ENCODE data around the gene MYO1A. TPM values are rescaled to one million over a fixed set of nuclear protein-coding genes. Genes with fewer than 3 reads are reported as not detected.
"Not testable (repeated sequence)": the region's sequence is repeated elsewhere in the genome, so short reads cannot be mapped to it uniquely, and the experiment has no call there.

MYO1A gene
- total RNA-seq, 1 donor from 2014 or later, result not detected

DNA sequence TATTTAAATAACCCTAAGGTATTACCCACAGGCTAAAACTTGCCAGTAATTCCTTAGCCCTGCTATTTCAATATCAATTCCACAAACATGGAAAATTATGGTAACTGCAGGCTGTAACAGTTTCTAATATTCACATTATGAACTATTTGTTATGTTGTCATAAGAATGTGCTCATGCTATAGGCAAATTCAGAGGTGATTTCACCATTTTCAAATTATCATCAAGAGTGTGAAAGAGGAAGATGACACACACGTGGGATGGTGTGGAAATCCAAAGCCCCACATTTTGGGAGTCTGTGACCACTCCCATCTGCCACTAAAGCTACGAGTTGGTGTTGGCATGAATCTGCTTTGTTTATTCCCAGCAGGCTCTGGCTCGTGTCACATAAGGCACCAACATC is 5.9 kb upstream of the MYO1A start:
- TF ChIP-seq, protein P1, sequence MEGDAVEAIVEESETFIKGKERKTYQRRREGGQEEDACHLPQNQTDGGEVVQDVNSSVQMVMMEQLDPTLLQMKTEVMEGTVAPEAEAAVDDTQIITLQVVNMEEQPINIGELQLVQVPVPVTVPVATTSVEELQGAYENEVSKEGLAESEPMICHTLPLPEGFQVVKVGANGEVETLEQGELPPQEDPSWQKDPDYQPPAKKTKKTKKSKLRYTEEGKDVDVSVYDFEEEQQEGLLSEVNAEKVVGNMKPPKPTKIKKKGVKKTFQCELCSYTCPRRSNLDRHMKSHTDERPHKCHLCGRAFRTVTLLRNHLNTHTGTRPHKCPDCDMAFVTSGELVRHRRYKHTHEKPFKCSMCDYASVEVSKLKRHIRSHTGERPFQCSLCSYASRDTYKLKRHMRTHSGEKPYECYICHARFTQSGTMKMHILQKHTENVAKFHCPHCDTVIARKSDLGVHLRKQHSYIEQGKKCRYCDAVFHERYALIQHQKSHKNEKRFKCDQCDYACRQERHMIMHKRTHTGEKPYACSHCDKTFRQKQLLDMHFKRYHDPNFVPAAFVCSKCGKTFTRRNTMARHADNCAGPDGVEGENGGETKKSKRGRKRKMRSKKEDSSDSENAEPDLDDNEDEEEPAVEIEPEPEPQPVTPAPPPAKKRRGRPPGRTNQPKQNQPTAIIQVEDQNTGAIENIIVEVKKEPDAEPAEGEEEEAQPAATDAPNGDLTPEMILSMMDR (conservative IDR thresholded peaks at IDR 0.05; ENCODE audit: low read depth, low read length), result no peak
- H3K4me3 ChIP-seq (ENCODE audit: low read depth, low read length), result no peak overlapping the region
- DNase-seq (ENCODE audit: low read depth), result no peak

DNA sequence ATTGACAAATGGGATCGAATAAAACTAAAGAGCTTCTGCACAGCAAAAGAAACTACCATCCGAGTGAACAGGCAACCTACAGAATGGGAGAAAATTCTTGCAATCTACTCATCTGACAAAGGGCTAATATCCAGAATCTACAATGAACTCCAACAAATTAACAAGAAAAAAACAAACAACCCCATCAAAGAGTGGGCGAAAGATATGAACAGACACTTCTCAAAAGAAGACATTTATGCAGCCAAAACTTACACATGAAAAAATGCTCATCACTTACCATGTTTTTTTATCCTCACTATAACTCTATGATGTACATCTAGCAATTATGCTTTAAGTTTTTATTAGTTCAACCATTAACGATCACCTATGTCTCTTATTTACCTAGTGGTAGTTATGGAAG is 4.0 kb upstream of the MYO1A start:
- DNase-seq (ENCODE audit: low read depth); H3K4me3 ChIP-seq (ENCODE audit: low read depth, low read length): not testable (repeated sequence)

DNA sequence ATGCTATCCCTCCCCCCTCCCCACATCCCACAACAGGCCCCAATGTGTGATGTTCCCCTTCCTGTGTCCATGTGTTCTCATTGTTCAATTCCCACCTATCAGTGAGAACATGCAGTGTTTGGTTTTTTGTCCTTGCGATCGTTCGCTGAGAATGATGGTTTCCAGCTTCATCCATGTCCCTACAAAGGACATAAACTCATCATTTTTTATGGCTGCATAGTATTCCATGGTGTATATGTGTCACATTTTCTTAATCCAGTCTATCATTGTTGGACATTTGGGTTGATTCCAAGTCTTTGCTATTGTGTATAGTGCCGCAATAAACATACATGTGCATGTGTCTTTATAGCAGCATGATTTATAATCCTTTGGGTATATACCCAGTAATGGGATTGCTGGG is 3.2 kb upstream of the MYO1A start:
- H3K4me3 ChIP-seq (ENCODE audit: low read depth, low read length); DNase-seq (ENCODE audit: low read depth): not testable (repeated sequence)

DNA sequence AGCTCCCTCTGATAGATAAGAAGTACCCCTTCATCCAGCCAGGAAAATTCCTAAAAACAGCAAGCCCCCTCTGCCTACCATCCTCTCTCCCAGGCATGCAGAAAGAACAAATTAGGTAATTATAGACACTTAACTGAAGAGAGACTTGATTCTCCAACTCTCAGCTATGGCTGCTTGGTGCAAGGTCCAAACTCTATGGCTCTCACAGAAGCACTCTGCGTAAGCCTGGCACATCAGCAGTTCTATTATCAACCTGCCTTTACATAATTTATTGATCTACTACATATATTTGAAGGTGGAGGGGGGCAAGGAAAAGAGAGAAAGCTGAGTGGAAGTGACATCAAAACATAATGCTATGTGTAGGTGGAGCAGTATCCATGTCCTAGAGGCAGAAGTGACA is 1.1 kb upstream of the MYO1A start:
- TF ChIP-seq, protein P1 (conservative IDR thresholded peaks at IDR 0.05; ENCODE audit: low read depth, low read length), result no peak
- DNase-seq (ENCODE audit: low read depth), result no peak
- no peak overlapping the region for H3K4me3 ChIP-seq (ENCODE audit: low read depth, low read length)

DNA sequence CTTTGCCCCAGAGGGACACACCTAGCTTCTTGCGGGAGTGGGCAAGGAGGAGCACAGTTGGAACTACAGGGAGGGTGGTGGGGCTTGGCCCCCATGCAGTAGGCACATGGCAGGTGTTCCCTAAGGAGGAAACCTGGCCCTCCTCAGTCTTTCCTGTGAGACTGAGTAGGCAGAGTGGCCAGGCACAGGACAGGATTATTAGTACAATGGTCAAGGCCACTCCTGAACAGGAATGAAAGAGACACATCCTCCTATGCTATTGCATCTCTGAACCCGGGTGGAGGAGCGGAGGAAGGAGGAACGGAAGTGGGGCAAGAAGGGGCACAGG is 846 bp downstream of the MYO1A start:
- TF ChIP-seq, protein P1 (conservative IDR thresholded peaks at IDR 0.05; ENCODE audit: low read depth, low read length), result no peak
- no peak overlapping the region for H3K4me3 ChIP-seq (ENCODE audit: low read depth, low read length)

DNA sequence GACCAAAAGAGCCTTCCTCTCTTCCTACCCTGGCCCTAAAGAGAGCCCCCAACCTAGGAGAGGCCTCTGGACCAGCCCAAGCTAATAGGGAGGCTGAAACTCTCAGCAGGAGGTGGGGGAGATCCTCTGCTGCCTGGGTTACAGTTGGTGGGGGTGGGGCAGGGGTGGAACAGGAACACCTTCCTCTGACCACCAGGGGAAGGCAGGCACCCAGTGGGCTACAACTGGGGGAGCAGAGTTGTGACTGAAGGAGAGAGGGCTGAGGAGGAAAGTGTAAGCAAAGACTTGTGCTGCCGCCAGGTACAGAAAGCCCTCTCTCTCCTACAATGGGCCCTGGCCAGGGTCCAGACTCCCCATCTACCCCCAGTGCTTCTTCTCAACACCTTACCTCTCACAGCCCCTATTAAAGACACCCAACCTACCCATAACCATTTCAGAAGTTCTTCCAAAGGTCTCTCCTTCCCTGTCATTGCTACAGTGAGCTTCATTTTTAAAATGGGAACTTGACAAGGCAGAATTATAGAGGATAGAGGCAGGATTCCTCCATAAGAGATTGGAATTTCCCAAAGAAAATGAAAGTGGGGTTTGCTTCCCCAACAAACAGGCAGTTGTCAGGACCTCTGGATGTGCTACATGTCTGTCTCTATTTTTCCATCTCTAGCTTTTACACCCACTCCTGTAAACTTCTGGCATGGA is 1.4 kb downstream of the MYO1A start:
- no peak overlapping the region for H3K4me3 ChIP-seq (ENCODE audit: low read depth, low read length)
- TF ChIP-seq, protein P1 (conservative IDR thresholded peaks at IDR 0.05; ENCODE audit: low read depth, low read length), result no peak
- DNase-seq (ENCODE audit: low read depth), result no peak

More for the DNA sequence above, 846 bp downstream of the MYO1A start:
- no peak for DNase-seq (ENCODE audit: low read depth)

DNA sequence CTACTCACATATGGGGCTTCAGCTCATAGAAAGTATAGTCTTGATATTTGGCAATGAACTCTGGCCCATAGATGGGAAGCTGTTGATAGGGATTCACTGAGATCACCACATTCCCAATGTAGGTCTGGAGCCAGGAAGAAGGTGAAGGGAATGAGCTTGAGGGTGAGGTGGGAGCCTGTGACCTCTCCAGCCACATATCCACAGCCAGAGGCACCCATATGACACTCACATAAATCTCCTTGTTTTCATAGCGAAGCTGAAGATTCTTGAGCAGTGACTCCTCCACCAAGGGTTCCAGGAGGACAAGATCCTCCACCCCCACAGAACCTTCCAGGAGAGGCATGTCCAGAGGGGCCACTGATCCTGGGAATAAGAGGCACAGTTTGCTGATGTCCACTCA is 1.9 kb downstream of the MYO1A start:
- H3K4me3 ChIP-seq (ENCODE audit: low read depth, low read length), result no peak overlapping the region
- TF ChIP-seq, protein P1 (conservative IDR thresholded peaks at IDR 0.05; ENCODE audit: low read depth, low read length), result no peak
- DNase-seq (ENCODE audit: low read depth), result no peak

DNA sequence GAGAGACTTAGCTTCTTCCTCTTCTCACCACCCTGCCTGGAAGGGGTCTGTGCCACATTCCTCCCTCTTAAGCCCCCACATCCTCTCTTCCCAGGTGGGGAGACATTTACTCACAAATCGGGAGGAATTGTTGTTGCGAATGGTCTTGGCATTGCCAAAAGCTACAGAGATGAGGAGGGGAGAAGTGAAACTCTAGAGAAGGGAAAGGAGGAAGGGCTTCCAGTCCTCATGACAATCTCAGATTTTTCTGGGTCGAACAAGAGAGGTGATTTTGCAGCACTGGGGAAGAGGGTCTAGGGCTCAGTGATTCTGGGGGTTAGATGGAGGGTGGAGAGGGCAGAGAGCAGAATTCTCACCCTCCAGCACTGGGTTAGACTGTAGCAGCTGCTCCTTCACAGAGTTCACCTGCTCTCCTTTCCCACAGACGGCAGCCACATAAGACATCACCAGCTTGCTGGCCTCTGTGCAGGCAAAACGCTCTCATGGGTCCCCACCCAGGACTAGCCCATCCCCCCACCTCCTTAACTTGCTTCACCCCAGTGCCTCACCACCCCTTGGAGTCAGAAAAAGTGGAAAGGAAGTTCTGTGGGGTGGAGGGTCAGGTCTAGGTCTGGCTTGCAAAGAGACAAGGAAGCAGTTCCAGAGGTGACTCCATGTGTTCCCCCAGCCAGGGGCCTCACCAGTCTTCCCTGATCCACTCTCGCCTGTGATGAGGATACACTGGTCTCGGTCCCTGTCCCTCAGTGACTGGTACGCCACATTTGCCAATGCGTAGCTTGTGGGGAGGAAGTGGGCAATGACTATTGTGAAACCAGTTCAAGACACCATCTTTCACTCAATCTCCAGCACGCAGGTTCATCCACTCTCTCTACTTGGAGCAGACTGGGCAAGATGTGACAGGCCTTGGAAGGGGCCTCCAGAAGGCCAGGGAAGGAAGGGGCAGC is 2.7 kb downstream of the MYO1A start:
- DNase-seq (ENCODE audit: low read depth), result no peak
- TF ChIP-seq, protein P1 (conservative IDR thresholded peaks at IDR 0.05; ENCODE audit: low read depth, low read length), result no peak
- H3K4me3 ChIP-seq (ENCODE audit: low read depth, low read length), result no peak overlapping the region

Measured in epithelial cell of proximal tubule (primary cell).